GM18517 (cell line): Measurements from ENCODE around the gene NRG2.

Source experiments
- ATAC-seq: cut with Tn5 transposase; IDR thresholded peaks from one replicate; pipeline ENCODE4 v1.9.1; 2021; ENCODE audit warnings: mild to moderate bottlenecking, moderate library complexity; ENCODE audit not compliant: unreplicated experiment

Gene NRG2

DNA sequence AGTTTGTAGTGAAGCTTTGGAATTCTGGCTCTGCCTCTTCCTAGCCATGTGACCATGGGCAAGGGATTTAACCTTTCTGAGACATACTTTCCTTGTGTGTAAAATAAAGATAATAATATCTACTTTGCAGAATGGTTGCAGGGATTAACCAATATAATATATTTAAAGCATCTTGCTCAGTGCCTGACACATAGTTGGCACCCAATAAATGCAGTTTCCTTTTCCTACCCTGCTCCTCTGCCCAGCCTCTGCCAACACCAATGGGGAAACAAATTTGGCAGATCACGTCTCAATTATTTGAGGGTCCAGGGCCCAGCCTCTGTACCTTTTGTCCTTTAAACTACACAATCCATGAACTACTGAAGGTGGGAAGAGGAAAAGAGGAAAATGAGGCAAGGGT, 91.1 kb downstream of the NRG2 start:
- ATAC-seq = no peak

DNA sequence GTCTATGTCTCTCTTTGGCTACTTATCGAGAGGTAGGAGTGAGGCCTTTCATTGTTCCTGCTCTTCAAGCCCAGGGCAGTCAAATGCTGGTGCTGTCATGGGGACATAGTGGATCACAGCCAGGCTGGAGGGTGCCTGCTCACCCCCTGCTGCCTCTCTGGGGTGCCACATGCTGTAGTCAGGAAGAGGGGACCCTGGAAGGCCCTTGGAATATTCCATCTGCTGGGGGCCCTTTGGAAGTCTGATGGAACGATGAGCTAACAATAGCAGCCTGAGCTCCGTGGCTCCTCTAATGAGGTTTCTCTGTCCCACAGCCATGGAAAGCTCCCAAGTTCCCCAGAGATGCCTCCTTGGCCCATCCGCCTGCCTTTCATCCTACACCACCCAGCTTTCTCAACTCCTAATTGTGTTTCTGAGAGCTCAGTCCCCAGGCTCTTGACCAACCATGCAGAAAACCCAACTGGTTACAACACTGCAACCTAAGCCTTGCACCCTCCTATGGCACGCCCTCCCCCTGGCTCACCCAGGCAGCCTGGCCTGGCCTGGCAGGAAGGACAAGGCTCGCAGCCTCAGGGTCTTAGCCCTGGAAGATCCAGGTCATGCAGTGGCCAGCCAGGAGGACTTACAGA, 91.7 kb downstream of the NRG2 start:
- ATAC-seq = no peak

DNA sequence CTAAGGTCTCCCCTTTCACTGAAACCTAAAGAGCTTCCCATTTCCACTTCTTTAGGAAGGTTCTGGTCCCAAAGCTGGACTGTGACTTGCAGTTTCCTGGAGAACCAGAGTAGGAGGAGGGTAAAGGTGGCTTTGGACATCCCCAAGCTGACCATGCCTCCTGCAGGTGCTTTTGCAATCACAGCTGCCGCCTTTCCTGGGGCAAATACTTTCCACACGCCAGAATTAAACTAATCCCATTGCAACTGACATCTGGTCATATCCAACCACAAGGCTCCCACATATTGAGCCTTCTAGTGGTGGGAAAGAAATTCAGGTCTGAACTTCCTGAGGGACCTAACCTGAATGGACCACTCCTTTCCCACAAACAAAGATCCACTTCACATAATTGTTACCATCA, 92.7 kb downstream of the NRG2 start:
- ATAC-seq = no peak

DNA sequence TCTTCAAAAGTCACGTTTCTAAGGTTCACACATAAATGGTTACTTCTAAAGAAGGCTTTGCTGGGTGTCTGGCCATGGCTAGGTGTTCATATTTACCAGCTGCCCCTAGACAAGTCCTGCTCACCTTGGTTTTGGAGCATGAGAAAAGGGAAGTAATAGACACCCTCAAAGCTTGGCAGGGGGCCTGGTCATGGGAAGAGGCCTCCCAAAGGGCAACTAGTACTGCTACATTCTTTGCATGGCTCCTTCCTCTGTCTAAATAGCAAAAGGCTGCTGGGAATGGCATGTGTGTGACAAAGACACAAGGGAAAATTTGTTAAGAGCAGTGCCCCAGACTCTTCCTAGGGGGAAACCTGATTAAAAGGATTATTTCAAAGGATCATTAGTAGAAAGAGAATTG, 93.4 kb downstream of the NRG2 start:
- ATAC-seq = no peak

DNA sequence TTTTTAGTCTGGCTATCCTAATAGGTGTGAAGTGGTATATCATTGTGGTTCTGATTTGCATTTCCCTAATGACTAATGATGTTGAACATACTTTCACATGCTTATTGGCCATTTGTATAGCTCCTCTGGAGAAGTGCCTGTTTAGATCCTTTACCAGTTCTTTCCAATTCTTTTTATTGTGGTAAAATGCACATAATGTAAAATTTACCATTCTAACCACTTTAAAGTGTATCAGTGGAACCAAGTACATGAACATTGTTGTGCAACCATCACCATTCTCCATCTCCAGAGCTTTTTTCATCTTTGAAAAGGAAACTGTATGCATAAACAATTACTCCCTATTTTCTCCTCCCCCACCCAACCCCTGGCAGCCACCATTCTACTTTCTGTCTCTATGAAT, 95.4 kb downstream of the NRG2 start:
- no peak for ATAC-seq

DNA sequence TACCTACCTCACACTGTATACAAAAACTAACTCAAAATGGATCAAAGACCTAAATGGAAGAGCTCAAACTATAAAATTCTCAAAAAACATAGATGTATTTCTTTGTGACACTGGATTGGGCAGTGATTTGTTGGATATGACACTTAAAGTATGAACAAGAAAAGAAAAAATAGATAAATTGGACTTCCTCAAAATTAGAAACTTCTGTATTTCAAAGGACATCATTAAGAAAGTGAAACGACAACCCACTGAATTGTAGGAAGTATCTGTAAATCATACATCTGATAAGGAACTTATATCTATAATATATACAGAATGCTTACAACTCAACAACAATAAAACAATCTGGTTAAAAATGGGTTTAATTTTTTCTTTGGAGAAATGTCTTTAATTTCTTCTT, 96.7 kb downstream of the NRG2 start:
- ATAC-seq = no peak

DNA sequence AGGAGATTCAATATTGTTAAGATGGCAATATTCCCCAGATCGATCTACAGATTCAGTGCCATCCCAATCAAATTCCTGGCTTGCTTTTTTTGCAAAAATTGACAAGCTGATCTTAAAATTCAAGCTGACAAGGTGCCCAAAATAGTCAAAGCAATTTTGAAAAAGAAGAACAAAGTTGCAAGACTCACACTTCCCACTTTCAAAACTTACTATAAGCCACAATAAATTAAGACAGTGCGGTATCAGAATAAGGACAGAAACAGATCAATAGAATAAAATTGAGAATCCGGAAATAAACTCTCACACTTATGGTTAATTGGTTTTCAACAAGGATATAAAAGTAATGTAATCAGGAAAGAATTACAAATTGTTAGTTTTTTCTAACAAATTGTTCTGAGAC, 97.1 kb downstream of the NRG2 start:
- ATAC-seq = no peak

DNA sequence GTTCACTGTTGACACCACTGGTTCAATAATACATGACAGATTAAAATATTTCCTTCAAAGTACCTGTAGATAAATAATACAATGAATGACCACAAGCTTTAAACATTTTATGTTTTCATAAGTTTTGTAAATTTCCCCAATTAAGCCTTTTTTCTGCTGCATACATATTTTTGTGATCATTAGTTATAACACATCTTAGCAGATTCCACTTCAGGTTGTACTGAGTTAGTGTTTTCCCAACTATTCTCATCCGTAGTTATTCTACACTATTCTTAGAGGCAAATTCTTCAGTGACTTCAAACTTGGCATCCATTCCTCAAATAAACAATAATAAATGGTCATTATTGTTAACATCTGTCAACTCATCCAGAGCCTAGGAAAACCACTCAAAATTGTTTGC, 100.9 kb downstream of the NRG2 start:
- ATAC-seq = no peak

DNA sequence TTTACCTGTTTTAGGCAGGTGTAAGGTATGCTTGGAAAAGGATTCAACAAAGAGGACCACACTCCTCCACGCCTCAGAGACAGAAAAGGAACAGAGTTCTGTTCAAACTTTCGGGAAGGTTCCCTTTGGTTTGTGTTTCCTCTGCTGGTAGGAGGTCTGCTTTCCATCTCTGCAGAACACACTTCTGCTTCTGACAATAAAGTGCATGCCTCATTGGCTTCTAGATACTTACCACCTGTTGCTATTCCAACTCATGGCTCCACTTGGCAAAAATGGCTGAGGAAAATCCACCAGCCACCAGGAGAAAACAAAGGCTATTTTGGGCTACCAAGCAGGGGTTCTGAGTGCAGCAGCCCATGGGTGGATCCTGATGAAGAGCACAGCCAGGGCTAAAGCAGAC, 112.7 kb downstream of the NRG2 start:
- no peak for ATAC-seq

DNA sequence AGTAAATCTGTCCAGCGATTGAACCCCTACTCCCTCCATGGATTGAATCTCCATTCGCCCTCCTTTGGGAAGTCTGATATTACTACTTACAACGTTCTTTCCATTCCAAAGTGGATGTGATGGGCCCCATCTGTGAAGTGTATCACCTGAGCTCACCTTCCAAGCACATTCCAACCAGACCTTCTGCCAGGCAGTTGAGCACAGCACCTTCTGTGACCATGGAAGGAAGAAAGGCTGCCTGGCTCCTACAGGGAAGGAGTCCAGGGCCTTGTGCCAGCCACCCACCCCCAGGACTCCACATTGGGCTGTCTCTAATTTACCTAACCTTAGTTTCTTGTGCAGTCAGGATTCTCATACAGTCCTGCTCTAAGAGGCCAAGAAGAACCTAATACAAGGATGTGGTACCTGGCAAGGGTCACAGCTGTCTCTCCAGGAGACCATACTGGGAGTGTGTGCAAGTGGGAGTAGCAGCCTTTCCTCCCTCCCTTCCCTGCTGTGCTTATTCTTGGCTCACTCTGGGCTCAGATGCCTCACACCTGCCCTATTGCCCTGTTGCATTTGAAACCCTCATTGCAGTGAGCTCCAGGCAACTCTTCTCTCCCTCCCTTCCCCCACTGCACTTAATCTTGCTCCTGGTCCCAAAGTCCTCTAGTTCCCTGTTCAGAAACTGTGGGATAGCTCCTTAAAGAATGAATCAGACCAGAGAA, 116.1 kb downstream of the NRG2 start:
- no peak for ATAC-seq

DNA sequence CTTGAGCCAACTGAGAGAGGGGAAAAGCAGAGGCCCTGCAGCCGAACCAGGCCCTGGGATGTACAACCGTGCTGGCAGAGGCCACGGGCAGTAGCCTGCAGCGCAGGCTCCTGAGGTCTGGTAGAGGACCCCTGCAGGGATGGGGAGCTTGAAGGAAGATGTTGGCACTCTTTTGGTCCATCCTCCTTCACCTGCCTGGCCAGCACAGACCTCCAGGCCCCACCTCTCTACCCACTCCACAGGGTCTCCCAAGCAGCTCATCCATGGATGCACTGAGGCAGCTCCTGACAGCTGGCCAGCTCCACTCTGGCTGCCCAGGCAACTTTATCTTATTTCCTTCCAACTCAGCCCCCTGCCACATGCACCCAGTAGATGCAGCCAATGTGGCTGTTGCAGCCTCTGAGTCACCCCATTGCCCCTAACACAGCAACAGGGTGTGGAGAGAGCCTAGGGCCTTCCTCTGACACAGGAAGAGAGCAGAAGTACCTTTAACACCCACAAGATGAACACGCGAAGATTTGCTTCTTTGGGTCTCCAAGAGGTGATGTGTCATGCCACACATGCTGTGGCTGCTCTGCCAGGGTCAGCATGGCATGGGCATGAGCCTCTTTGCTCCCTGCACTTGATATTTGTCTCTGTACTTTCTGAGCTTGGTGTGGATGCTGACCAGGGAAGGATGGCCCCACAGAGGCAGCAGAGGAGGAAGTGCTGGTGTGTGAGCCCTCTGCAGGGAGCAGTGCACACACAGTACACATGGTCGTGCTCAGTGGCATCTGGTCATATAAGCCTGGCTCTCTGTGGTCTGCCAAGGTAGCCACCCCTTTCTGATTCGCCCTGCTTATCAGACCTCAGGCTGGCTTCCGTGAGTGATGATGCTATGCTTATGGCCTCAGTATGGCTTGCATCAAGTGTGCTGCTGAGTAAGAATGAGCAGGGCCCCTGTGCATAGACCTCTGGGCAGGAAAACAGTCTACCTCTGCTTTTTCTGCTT, 117.2 kb downstream of the NRG2 start:
- no peak for ATAC-seq

DNA sequence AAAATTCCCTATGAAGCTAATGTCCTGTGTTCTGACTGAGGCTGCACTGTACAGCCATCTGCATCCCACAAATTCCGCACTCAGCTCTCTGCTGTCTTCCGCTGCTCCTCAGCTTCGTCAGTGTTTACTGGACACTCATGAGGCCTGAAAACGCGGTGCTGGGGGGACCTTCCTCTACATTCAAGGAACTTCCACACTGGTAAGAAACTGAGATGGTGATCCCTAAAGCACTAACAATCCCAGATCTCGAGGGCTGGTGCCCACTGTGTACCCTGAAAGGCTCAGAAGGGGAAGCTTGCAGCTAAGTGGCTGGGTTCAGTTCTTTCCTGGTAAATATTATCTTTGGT, 117.9 kb downstream of the NRG2 start:
- no peak for ATAC-seq

DNA sequence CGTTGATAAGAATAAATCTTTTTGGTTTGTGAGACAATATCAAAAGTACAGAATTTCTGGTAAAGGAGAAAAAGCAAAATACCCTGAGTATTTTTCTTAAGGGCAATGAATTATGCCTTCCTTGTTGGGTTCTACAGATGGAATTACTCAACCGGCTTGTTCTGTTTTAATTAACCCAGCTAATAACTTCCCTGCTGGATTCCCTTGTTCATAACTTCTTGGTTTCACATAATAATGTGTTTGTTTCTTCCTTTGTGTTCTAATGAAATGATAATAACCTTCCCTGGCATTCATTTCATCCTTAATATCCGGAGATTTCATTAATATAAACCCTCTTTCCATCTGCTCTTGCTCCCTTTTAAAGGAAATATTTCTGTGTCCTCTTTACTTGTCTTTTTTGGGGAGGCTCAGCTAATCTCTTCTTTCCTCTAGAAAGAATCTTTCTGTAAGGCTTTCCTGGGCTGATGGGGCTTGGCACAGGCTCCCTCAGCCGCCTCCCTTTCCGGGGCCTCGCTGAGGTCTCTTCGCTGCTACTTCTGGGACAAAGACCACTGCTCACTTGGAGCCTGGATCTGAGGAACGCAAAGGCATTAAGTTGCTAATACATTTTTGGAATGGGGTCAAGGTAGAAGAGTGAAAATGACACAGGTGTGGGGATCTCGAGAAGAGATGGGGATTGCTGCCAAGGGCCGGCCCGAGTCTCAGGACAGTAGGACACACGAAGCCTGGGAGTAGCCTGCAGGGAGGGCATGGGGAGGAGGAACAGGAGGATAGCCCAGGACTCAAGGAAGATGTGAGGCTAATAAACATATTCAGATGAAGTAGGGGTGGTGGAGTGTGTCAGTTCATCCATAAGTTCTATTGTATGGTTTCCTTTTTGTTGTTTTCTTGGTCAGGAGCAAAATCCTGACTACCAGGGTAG, 118.5 kb downstream of the NRG2 start:
- ATAC-seq = no peak

DNA sequence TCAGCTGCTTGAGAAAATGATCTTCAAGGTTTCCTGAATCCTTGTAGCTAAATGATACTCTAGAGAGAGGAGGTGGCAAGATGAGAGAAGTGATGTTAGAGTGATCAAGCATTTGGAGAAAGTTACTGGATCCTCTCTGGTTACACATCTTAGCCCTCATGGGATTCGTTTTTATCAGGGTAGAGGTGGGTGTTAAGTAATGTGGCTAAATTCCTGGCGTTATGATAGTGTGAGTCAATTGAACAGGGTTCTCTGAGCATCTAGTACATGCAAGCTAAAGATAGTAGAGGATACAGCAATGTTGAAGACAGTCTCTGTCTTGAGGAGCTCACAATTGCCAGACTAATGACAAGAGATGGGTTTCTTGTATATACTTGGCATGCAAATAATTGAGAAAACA, 123.8 kb downstream of the NRG2 start:
- no peak for ATAC-seq

DNA sequence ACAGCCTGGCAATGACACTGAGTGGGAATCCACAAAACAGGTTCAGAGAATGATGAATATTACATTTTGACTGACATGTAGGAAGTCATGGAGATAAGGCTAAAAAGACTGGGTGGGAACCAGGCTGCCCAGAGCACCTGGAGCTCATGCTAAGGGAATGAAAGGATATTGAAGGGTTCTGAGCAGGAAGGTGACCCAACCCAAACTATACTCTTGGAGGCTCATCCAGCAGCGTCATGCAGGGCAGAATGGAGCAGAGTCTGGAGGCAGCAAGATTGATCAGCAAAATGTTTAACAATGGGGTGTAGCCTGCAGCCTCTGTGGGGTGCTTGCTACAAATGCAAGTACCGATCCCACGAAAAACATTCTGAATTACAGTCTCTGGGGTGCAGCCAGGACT, 127.3 kb downstream of the NRG2 start:
- no peak for ATAC-seq

DNA sequence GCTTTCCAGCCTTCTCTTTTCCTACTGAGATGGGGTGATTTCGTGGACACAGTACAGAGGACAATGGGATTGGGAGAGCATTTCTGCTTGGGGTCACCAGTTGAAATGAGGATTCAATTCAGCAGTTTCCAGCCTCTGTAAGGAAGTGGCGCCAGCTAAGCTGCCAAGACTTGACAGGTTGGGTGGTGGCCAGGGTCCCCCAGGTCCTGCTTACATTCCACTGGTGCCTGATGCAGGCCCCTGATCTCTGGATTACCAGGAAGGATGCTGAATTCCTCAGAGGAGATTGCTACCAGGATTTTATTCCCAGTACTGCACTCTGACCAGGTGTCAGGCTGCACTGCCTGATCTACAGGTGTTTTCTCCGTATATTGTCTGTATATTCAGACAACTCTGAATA, 127.8 kb downstream of the NRG2 start:
- no peak for ATAC-seq

DNA sequence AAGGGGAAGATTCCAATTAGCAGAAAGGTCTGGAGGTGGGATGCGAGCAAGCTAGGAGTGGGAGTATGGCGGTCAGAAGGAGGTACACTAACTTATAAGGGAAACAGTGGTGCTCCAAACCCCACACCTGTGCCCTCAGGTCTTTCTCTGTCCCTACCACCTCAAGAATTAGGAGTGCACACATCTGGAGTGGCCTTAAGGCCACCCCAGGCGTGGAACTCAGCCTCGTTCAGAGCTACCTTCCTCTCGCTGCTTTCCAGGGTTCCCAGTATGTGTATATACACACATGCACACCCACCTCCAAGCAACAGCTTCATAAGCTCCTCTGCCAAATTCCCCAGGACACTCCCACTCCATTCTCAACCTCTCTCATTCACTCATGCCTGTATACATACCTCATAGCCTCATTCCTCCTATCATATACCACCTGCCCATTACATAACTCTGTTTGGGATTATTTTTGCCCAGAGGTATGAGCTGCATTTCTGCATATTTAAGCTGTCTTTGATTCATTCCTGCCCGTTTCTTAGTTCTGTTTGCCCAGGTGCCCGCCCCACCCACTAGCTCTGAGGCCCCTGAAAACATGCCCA, 128.8 kb downstream of the NRG2 start:
- no peak for ATAC-seq

DNA sequence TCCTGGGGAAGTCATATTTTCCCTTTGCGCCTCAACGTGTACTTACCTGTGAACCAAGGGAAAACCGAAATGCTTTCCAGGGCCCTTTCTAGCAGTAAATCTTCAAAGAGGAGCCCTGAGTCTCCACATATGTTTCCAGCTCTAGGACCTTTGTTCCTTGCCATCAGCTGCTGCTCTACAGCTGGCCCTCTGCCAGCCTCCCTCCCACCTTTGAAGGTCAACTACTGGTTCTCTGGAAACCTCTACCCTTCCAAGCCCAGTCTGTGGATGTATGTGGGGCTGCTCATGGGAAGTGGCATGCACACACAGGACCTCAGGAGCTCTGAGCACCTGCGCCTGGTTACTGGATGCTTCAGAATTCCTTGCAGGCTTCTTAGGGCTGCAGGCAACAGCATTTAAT, 130.3 kb downstream of the NRG2 start:
- no peak for ATAC-seq

DNA sequence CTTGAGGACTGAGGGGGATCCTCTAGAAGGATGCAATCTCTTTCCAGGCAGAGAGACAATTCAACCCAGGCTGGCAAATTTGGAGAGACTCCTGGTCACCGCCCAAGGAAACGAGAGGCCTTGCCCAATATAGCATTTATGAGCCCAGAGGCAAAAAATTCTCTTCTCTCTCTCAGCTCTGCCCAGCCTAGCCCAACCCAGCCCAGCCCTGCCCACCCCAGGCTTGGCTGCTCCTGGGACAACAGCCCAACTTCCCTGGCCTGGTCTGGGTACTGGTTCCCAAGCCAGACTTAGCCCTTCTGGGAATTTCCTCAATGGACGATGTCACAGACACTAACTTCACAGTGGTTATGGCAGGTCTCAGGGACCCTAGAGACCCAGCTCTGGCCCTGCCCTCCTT, 130.9 kb downstream of the NRG2 start:
- no peak for ATAC-seq

DNA sequence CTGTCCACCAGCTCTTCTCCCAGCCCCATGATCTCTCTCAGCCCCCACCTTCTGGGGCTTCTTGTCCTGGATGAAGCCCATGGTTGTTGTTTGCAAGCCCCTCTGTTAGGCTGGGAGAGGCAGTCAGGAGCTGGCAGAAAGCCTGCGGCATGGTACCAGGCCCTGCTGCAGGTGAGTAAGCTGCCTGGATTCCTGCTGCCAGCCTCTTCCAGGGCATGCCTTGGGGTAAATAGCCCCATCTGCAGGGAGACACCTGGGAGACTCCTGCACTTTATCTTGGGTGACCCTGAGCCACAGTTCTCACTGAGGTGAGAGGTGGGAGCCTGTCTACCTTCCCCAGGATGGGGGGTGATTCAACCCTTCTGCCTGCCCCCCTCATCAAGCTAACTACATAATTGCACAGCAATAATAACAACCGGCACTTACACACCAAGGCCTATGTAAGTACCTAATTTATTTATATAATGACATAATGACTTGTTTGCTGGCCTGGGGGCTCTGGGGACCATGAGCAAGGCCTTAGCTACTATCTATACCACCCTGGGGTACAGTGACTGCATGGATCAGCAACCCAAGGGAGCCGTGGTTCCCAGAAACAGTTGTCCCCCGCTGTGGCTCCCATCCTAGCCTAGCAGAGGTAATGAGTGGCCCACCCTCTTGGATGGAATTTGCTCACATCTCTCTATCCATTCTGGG, 131.5 kb downstream of the NRG2 start:
- no peak for ATAC-seq
